Retinal pigment epithelial cell (primary cell): ENCODE data around the gene UQCC3.

Experiments used
- DNase-seq: peaks from one replicate; pipeline ENCODE4 v3.0.0-alpha.2; 2010; ENCODE audit warnings: low read depth
- H3K4me3 ChIP-seq: 2 replicates; pipeline ENCODE4 v1.5.1; 2011; ENCODE audit warnings: mild to moderate bottlenecking, low read length, control low read depth, moderate library complexity
- CTCF ChIP-seq: conservative IDR thresholded peaks from 2 replicates; pipeline ENCODE4 v1.5.1; 2011; ENCODE audit warnings: low read depth, low read length, control low read depth, inconsistent platforms

Gene UQCC3

GRCh38 chr11:62652161-62653006 is 19.1 kb upstream of the UQCC3 start:
- no peak for TF ChIP-seq CTCF
- no peak for DNase-seq
- H3K4me3 ChIP-seq: peak overlapping the region; percentile 78

GRCh38 chr11:62654297-62654696 is 17.2 kb upstream of the UQCC3 start:
- DNase-seq: no peak
- no peak for TF ChIP-seq CTCF
- no peak overlapping the region for H3K4me3 ChIP-seq

GRCh38 chr11:62656796-62657429 is 14.6 kb upstream of the UQCC3 start:
- no peak for DNase-seq
- no peak overlapping the region for H3K4me3 ChIP-seq
- no peak for TF ChIP-seq CTCF

GRCh38 chr11:62664405-62665074 is 6.9 kb upstream of the UQCC3 start:
- TF ChIP-seq CTCF: no peak
- H3K4me3 ChIP-seq: peak overlapping the region; percentile 88
- DNase-seq: no peak

- peak within 1 kb of the TSS; percentile 88 for H3K4me3 ChIP-seq
- DNase-seq: no peak
- TF ChIP-seq CTCF: no peak
These were observed 6.3 kb upstream of the UQCC3 start, which contains the start of the genes C11orf98 and CSKMT for GRCh38 chr11:62665075-62665598. Gene C11orf98 (minus strand): TSS chr11:62665210. CDS start chr11:62665169, 41 bp downstream. Gene CSKMT (plus strand): TSS chr11:62665312. CDS start chr11:62665880, 568 bp downstream.

- DNase-seq: no peak
- H3K4me3 ChIP-seq: peak overlapping the region; percentile 88
- no peak for TF ChIP-seq CTCF
These were observed 5.7 kb upstream of the UQCC3 start for GRCh38 chr11:62665599-62666258.
